Measurements from ENCODE around the gene UBN1. TPM values are rescaled to one million over a fixed set of nuclear protein-coding genes. Genes with fewer than 3 reads are reported as not detected.

The UBN1 gene
- total and polyA plus RNA-seq, 2 of the 13 experiments (the other 11 are each of a cell fraction or from before 2014, with no cell fraction given): 10.6 to 23.5 TPM

DNA sequence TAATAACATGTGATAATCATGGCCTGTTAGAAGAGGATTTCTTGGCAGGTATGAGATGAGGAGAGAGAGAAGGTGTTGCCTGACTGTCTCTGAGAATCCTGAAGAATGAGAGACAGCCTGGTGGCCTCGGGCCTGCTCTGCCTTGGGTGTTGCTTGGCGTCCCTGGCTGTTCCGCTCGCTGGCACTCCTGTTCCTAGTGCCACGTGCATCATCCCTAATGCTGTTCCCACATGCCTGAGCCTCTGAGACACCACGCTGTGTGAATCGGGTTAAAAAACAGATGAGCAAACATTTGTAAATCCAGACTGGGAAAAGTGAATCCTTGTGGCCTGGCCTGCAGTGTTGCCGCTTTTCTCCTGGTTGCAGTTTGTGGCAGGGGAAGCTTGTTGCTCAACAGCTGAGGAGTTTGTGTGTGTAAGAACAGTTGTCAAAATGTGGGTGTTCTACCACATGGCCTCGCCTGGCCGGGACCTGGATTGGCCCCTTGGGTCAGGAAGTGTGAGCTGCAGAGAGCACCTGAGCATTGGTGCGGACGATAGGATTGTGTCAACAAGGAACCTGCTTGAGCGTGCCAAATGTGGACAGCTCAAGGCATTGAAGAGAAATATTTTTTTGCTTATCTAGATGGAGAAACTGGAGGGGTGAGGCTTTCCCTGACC lies 22.0 kb downstream of the UBN1 start:
- Histone ChIP-seq H3K9ac (ENCODE audit: insufficient read depth, low read depth, low read length) (no peak overlapping the region), H2AFZ (ENCODE audit: low read length) (no peak overlapping the region), H3K27ac (ENCODE audit: extremely low read length, insufficient read depth, low read length) (no peak overlapping the region), H3K79me2 (ENCODE audit: insufficient read depth, low read length) (peaks cover 38% of the 10 kb centered on the region), H3K9me3 (ENCODE audit: low read length) (no peaks in the 10 kb centered on the region), H3K4me2 (ENCODE audit: low read depth, low read length) (no peak overlapping the region), H4K20me1 (ENCODE audit: insufficient read depth, low read length) (no peaks in the 10 kb centered on the region; the same call in 1 of the 2 replicates), H3K27me3 (ENCODE audit: control insufficient read depth in 1 of 2, insufficient read depth in 2 of 2, low read length in 2 of 2) (no peaks in the 10 kb centered on the region), H3K4me1 (ENCODE audit: insufficient read depth, low read length) (peaks cover 24% of the 10 kb centered on the region), H3K36me3 (replicated peaks in 1 of 2; ENCODE audit: control insufficient read depth in 1 of 2, insufficient read depth in 2 of 2, low read length in 2 of 2) (peaks cover 32 to 69% of the 10 kb centered on the region in 2 experiments), H3K4me3 (replicated peaks in 1 of 3; ENCODE audit: insufficient read depth in 1 of 3, low read depth in 2 of 3, low read length in 3 of 3) (no peak overlapping the region)
- in situ Hi-C loops (cut with HindIII; ENCODE audit: extremely low pct_ligation_motif_present, low pct_unique_long_range_greater_than_20kb): no loop called here
- ChIA-PET CTCF (ENCODE audit: low intra/inter-chr PET ratio, low total read pairs) (no interaction called here), POLR2A (no interaction called here)
- TF ChIP-seq ZBTB49 (CRISPR knock-in tag; IDR thresholded peaks at IDR 0.05; ENCODE audit: borderline replicate concordance) (no peak), ZFP90 (CRISPR knock-in tag; IDR thresholded peaks at IDR 0.05; ENCODE audit: borderline replicate concordance) (no peak), SALL1 (CRISPR knock-in tag; IDR thresholded peaks at IDR 0.05) (no peak), ZNF263 (CRISPR knock-in tag; IDR thresholded peaks at IDR 0.05) (no peak)
- FAIRE-seq (no peak), ATAC-seq (no peak), DNase-seq (ENCODE audit: low spot score) (no peak)
- intact Hi-C loops (cut with micrococcal nuclease; ENCODE audit: unreplicated experiment): no loop called here
- WGBS (ENCODE audit: low lambda C conversion rate): 87% methylated on average over 11 of the region's 13 CpGs
- no TSS peak for BruUV-seq (replicated peaks)

GRCh38 chr16:4870138-4870671 lies 22.9 kb downstream of the UBN1 start:
- in situ Hi-C loops (cut with HindIII; ENCODE audit: extremely low pct_ligation_motif_present, low pct_unique_long_range_greater_than_20kb) (no loop called here), intact Hi-C loops (cut with micrococcal nuclease; ENCODE audit: unreplicated experiment) (no loop called here)
- POLR2A ChIA-PET: no interaction called here
- 97% methylated on average over 10 of the region's 21 CpGs for WGBS (ENCODE audit: low lambda C conversion rate)
- H3K4me3 ChIP-seq (replicated peaks in 1 of 3; ENCODE audit: insufficient read depth in 1 of 3, low read depth in 2 of 3, low read length in 3 of 3): no peak overlapping the region
- peaks cover 30% of the 10 kb centered on the region for H3K79me2 ChIP-seq (ENCODE audit: insufficient read depth, low read length)
- H3K4me1 ChIP-seq (ENCODE audit: insufficient read depth, low read length): peaks cover 32% of the 10 kb centered on the region
- no peak overlapping the region for H3K9ac ChIP-seq (ENCODE audit: insufficient read depth, low read depth, low read length)
- no peaks in the 10 kb centered on the region for H3K9me3 ChIP-seq (ENCODE audit: low read length)
- FAIRE-seq (no peak), ATAC-seq (no peak), DNase-seq (ENCODE audit: low spot score) (no peak)
- no peak overlapping the region for H2AFZ ChIP-seq (ENCODE audit: low read length)
- H3K27me3 ChIP-seq (ENCODE audit: control insufficient read depth in 1 of 2, insufficient read depth in 2 of 2, low read length in 2 of 2): no peaks in the 10 kb centered on the region
- no TSS peak for BruUV-seq (replicated peaks)
- CTCF ChIA-PET (ENCODE audit: low intra/inter-chr PET ratio, low total read pairs): no interaction called here
- H3K27ac ChIP-seq (ENCODE audit: extremely low read length, insufficient read depth, low read length): no peak overlapping the region
- H3K4me2 ChIP-seq (ENCODE audit: low read depth, low read length): no peak overlapping the region
- H4K20me1 ChIP-seq (ENCODE audit: insufficient read depth, low read length): no peaks in the 10 kb centered on the region; the same call in 1 of the 2 replicates
- peaks cover 38 to 72% of the 10 kb centered on the region in 2 experiments for H3K36me3 ChIP-seq (replicated peaks in 1 of 2; ENCODE audit: control insufficient read depth in 1 of 2, insufficient read depth in 2 of 2, low read length in 2 of 2)
- no peak for TF ChIP-seq ZNF121 (CRISPR knock-in tag; IDR thresholded peaks at IDR 0.05)
- TF ChIP-seq ZNF737 (CRISPR knock-in tag; IDR thresholded peaks at IDR 0.05; ENCODE audit: borderline replicate concordance): no peak
- TF ChIP-seq ZNF337 (CRISPR knock-in tag; IDR thresholded peaks at IDR 0.05; ENCODE audit: borderline replicate concordance, low read depth): no peak
- no peak for TF ChIP-seq ZNF451 (CRISPR knock-in tag; IDR thresholded peaks at IDR 0.05)
- TF ChIP-seq ZNF782 (CRISPR knock-in tag; IDR thresholded peaks at IDR 0.05; ENCODE audit: borderline replicate concordance): no peak
- no peak for TF ChIP-seq ZNF609 (CRISPR knock-in tag; IDR thresholded peaks at IDR 0.05; ENCODE audit: borderline replicate concordance)

Measured in HepG2 (cell line).